HG03432 (cell line): ENCODE data around the gene SLC10A3.

Experiments
- ATAC-seq: cut with Tn5 transposase; IDR thresholded peaks from one replicate; pipeline ENCODE4 v1.9.1; 2021; ENCODE audit warnings: mild to moderate bottlenecking, moderate library complexity; ENCODE audit not compliant: unreplicated experiment

The SLC10A3 gene

GRCh38 chrX:154484255-154485149 lies 5.9 kb downstream of the SLC10A3 start:
- no peak for ATAC-seq

DNA sequence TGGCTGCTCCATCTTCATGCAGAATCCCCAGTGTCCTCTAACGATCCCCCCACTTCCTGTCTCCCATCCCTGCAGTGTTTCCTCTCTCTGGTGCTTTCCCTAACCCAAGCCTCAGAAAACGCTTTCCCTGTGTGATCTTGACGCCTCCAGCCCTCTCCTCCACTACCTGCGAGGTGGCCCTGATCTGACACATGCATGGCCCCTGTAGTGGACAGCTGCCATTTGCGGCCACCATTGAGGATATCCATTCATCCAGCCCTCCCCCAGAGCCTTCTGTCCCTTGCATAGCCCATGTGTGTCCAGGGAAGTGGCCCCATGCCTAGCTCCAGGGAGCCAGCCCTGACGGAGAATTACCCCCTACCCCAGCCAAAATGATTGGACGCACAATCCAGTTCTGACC lies 7.1 kb downstream of the SLC10A3 start:
- no peak for ATAC-seq

DNA sequence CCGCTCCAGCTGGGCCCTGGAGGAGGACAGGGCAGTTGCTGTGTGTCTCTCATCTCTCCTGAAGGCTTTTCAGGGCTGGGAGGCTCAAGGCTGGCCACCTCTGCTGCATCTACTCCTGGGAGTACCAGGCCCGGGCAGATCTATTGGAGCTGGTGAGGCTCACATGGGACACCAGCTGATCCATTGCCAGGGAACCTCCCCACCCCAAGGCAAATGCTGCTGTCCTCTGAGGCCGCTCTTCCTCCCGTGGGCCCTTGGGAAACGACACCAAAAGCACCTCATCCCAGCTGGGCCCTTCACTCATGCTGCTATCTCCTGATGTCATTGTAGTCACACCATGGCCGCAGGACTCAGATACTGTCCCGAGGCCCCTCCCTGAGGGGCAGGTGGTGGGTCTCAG lies 7.6 kb downstream of the SLC10A3 start:
- ATAC-seq = no peak

GRCh38 chrX:154481911-154482601 lies 8.4 kb downstream of the SLC10A3 start:
- ATAC-seq = no peak

GRCh38 chrX:154481195-154481594 lies 9.2 kb downstream of the SLC10A3 start:
- ATAC-seq = no peak

DNA sequence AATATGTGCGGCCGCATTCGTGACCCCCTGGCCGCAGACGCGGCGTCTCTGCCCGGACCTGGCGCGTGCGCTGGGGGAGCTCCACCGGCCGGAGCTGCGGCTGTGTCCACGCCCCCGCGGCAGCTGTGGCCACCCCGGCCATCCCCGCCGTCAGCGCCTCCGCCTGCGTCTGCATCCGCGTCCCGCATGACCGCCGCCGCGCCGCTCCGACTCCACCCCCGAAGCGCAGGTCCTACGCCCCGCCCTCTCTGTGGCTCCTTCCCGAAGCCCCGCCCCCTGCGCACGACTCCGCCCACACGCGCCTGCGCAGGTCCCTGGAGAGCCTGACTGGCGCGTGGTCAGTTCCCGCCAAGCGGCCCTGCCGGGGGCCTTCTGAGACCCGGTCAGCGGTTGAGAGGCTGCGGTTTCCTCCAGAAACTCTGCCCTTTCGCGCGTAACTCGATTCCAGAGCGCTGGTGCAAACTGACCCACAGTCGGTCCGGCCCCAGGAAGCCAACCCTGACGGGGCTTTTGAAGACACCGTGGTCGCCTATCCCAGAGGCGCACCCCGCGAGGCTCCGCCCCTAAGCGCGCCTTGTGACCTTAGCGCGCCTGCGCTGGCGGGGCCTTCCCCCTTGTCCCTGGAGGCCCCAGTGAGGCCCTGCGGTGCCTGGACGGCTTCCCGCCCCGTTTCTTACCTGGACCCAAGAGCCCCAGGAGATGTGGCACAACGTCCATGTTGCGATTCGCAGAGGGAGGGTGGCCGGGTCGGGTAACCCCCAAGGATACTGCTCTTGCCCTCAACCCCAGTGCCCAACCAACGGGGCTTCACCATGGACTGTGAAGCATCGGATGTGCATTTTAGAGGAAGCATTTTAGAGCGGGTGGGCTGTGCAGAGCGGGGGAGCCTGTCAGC lies 11.5 kb downstream of the SLC10A3 start, which contains the start of gene LAGE3:
TSS of gene LAGE3 (minus strand) at position 554 of the 895 bp plus-strand sequence. CDS start at position 188, 366 bp downstream.
- peak; percentile 90 for ATAC-seq

DNA sequence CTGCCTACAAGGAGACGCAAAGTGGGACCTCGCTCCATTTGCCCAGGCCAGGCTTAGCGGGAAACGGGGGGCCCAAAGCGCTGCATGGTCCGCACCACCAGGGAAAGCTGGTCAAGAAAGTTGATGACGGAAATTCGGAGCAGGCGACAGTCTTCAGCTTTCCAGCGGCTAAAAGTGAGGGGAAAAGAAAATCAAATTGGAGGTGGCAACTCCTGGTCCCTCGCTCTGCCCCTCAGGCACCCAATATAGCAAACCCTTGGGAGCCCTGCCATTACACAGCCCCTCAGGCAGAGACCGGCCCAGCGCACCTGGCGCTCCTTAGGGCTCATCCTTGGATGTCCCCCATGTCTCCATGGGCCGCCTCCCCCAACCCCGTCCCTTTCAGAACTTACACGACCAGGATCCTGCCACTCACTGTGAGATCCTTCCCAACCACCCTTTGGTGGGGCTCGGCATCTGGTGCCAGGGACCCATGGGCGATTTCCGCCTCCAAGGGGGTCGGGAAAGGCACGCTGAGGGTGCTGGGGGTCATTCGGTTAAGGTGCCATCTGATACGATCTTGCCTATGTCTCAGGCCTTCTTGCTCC lies 12.4 kb downstream of the SLC10A3 start:
- ATAC-seq = no peak

DNA sequence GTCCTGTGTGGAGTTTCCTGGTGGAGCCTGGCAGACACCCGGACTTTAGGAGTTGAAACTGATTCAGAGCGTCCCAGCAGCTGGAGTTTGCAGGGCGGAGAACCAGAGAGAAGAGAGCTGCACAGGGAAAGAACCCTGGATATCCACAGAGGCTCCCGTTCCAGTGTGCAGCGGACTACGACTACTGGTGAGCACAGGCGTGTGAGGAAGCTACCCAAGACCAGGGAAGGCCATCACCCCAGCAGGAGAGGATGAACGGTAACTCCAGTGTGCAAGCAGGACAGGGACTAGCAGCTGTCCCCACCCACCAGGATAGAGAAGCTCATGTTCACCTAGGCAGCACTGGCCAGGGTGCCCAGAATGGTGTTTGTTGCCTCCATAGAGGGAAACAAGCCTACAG lies 13.6 kb downstream of the SLC10A3 start:
- ATAC-seq = no peak

DNA sequence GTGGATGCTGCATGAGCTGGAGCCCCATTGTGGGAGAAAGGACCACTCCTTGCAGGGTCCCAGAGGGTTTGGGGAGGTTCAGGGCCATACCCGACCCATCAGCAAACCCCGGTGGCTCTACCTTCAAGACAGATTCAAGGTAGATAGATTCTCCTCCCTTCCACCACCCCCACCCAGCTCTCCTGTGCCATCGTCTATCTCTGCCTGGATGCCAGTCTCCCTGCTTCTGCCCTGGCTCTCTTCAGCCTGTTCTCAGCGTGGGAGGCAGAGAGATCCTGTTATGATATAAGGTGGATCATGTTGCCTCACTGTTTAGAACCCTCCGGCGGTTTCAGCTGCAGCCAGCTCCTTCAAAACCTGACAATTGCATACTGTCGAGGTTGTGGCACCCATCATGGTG lies 16.7 kb downstream of the SLC10A3 start:
- no peak for ATAC-seq

DNA sequence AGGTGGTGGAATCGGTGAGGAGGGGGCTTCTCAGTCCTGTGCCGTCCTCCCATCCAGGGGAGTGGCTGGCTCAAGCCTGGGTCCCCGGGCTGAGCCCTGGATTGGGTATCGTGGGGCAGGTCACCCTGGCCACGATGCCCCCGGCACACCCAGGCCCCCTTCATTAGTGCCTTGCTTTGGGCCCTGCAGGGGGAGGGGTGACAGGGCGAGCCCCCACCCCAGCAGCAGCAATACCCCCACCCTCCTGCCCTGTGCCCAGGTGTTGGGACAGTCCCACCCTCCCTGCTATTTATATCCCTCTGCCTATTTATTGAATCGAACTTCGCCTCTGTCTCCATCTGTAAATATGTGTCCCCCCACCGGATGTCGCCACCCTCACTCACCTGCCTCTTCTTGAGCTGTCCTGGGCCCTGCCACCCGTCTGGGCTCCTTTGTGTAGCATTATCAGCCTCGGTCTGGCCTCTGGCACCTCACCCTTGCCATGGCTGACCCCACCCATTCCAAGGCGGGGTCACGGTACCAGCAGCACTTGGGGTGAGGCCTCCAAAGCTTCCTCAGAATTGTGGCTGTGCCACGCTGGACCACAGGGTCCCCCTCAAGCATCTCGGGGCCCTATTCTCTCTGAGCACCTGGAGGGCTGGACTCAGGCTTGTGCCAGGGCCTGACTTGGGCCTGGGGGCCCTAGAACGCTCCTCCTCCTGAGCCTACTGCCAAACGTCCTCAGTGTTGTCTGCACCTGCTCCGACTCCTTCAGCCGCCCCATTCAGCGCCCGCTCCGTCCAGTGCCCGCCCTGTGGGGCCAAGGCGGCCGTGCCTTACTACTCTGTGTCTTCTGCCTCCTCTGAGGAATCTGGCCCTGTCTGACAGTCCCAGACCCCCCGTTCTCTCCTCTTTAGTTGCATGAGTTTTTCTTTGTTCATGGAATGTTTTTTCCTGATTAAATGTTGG lies 17.5 kb downstream of the SLC10A3 start:
- ATAC-seq = no peak

DNA sequence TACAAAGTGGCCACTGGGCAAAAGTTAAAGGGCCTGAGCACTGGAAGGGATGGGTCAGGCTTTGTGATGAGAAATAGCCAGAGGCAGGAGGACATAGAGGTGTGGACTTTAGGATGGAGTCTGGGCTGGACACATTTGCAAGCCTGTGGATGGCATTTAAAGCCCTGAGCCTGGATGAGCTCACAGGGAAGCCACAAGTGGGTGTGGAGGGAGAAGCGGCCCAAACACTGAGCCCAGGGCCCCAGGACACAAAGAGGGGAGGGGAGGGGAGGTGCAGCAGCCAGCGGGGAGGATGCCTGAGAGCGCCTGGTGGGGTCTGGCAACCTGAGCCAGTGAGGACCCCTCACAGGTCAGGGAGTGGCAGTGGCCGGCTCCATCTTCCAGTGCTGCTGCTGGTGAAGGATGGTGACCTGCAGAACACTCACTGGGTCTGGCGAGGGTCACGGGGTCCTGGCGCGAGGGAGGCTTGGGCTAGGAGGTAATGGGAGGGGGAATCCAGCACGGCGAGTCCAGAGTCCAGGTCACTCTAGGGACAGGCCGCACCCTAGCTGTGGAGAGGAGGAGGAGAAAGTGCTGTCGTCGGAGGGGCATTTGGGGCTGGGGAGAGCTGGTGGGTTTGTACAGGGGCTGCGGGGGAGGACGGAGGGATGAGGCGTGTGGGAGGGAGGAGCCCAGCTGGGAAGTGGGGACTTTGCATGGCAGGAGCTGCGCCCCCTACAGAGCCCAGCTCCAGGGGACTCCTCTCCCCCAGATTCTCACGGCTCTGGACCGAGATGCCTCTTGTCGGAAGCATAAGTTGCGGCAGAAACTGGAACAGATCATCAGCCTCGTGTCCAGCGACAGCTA lies 18.4 kb downstream of the SLC10A3 start:
- ATAC-seq = no peak

DNA sequence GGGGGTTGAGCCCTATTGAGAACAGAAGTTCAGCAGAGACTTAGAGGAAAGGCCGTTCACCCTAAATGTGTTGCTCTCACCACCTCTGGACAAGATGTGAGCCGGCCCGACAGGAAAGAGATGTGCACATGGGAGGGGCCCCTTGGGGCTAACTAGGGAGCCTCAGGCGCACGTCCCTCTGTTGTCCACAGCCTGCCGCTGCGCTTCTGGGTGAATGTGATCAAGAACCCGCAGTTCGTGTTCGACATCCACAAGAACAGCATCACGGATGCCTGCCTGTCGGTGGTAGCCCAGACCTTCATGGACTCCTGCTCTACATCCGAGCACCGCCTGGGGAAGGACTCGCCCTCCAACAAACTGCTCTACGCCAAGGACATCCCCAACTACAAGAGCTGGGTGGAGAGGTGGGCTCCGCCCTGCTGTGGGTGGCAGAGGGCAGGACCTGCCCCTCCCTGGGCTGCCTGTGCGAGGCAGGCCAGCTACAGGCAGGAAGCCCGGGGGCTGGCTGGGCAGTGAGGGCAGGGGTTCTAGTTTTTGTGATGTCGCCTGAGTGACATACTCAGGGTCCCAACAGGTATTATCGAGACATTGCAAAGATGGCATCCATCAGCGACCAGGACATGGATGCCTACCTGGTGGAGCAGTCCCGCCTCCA lies 19.4 kb downstream of the SLC10A3 start:
- no peak for ATAC-seq

GRCh38 chrX:154470434-154470833 lies 20.0 kb downstream of the SLC10A3 start:
- no peak for ATAC-seq

GRCh38 chrX:154469880-154470279 lies 20.5 kb downstream of the SLC10A3 start:
- no peak for ATAC-seq

DNA sequence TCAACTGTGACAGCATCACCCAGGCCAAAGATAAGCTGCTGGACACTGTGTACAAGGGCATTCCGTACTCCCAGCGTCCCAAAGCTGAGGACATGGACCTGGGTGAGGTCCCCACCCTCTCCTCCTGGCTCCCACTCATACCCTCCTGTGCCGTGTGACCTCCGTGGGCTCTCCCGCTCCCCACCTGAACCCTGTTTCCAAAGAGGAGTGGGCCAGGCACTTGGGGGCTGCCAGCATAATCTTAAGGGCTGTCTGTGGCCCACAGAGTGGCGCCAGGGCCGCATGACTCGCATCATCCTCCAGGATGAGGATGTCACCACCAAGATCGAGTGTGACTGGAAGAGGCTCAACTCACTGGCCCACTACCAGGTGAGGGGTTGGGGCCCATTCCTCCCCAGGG lies 21.3 kb downstream of the SLC10A3 start:
- no peak for ATAC-seq

GRCh38 chrX:154468217-154468616 lies 22.2 kb downstream of the SLC10A3 start:
- ATAC-seq = no peak

GRCh38 chrX:154467556-154467955 lies 22.9 kb downstream of the SLC10A3 start:
- ATAC-seq = no peak

DNA sequence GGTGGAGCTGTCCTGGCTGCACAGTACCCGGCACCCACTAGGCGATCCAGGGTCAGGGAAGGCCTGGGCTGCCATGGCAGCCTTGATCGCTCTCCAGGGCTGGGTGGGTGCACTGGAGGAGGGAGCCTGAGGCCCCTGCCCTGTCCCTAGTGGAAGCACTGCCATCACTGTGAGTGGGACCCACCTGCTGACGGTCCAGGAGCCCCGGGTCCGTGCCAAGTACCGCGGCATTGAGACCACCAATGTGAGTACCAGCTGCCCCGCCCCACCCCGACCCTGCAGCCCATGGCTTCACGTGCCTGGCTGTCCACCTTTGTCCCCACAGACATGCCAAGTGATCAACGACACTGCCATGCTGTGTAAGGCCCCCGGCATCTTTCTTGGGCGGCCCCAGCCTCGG lies 23.5 kb downstream of the SLC10A3 start:
- ATAC-seq = no peak
